HEK293T (cell line): ENCODE results near the gene VAMP2.

Source experiments
- ARNT ChIP-seq: fragments of 450-650 bp; IDR thresholded peaks from 2 replicates; pipeline ENCODE4 v1.6.1; 2017; ENCODE audit warnings: mild to moderate bottlenecking
- BHLHE40 ChIP-seq: fragments of 450-650 bp; IDR thresholded peaks from 2 replicates; pipeline ENCODE4 v1.6.1; 2016; ENCODE audit warnings: mild to moderate bottlenecking, moderate library complexity, borderline replicate concordance
- ELF4 ChIP-seq: fragments of 450-650 bp; IDR thresholded peaks from 2 replicates; pipeline ENCODE4 v1.6.1; 2017; ENCODE audit warnings: antibody characterized with exemption
- FOXK2 ChIP-seq: fragments of 450-650 bp; IDR thresholded peaks from 2 replicates; pipeline ENCODE4 v1.6.1; 2016; ENCODE audit warnings: mild to moderate bottlenecking
- FOXM1 ChIP-seq: fragments of 450-650 bp; IDR thresholded peaks from 2 replicates; pipeline ENCODE4 v1.6.1; 2017; ENCODE audit warnings: mild to moderate bottlenecking, borderline replicate concordance
- SP1 ChIP-seq: fragments of 450-650 bp; IDR thresholded peaks from 2 replicates; pipeline ENCODE4 v1.6.1; 2017
- SUZ12 ChIP-seq: fragments of 450-650 bp; IDR thresholded peaks from 2 replicates; pipeline ENCODE4 v1.6.1; 2016; ENCODE audit warnings: mild to moderate bottlenecking
- TARDBP ChIP-seq: fragments of 450-650 bp; IDR thresholded peaks from 2 replicates; pipeline ENCODE4 v1.6.1; 2016
- ZNF384 ChIP-seq: fragments of 450-650 bp; IDR thresholded peaks from 2 replicates; pipeline ENCODE4 v1.6.1; 2016
- TF ChIP-seq, protein P1 (sequence below): fragments of 450-650 bp; IDR thresholded peaks from 2 replicates; pipeline ENCODE4 v1.6.1; 2016

- TF ChIP-seq ARNT (no peak), FOXK2 (no peak), ZNF384 (no peak), SP1 (no peak), ELF4 (no peak), TARDBP (no peak), FOXM1 (no peak), SUZ12 (no peak), BHLHE40 (no peak)
- TF ChIP-seq, protein P1, sequence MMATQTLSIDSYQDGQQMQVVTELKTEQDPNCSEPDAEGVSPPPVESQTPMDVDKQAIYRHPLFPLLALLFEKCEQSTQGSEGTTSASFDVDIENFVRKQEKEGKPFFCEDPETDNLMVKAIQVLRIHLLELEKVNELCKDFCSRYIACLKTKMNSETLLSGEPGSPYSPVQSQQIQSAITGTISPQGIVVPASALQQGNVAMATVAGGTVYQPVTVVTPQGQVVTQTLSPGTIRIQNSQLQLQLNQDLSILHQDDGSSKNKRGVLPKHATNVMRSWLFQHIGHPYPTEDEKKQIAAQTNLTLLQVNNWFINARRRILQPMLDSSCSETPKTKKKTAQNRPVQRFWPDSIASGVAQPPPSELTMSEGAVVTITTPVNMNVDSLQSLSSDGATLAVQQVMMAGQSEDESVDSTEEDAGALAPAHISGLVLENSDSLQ, result no peak
These were observed 30.8 kb downstream of the VAMP2 start for GRCh38 chr17:8131844-8132441.
